ENCODE results near the gene DENND1A.

DNA sequence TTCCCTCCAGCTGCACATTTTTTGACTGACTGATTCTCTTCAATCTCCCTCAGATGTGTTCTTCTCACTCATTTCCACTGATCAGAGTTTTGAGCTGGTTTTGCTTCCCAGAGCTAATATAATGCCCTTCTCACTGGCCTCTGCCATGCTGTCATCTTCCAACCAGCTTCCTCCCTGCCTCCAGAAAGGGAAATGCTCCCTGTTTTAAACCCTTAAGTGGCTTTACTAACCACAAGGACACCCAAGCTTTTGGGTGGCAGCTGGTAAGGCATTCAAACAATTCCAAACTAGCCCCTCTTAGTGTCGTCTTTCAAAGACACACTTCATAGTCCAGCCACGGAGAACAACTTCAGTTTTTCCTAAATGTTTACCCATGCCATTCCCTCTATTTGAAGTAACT is 401.4 kb downstream of the DENND1A start:
- TF ChIP-seq TEAD1 (CRISPR knock-in tag; IDR thresholded peaks at IDR 0.05), result no peak
- TF ChIP-seq IRF1 (CRISPR knock-in tag; IDR thresholded peaks at IDR 0.05), result no peak
- no peak for TF ChIP-seq CTCF (IDR thresholded peaks at IDR 0.05)
- TF ChIP-seq NR2C2 (CRISPR knock-in tag; IDR thresholded peaks at IDR 0.05), result no peak
- TF ChIP-seq ZNF121 (CRISPR knock-in tag; IDR thresholded peaks at IDR 0.05), result no peak
- TF ChIP-seq SP1 (CRISPR knock-in tag; conservative IDR thresholded peaks at IDR 0.05), result no peak
- TF ChIP-seq HMGXB4 (CRISPR knock-in tag; IDR thresholded peaks at IDR 0.05), result no peak
- TF ChIP-seq ZBTB21 (CRISPR knock-in tag; IDR thresholded peaks at IDR 0.05; ENCODE audit: borderline replicate concordance), result no peak
- TF ChIP-seq, protein P1, sequence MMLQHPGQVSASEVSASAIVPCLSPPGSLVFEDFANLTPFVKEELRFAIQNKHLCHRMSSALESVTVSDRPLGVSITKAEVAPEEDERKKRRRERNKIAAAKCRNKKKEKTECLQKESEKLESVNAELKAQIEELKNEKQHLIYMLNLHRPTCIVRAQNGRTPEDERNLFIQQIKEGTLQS (CRISPR knock-in tag; conservative IDR thresholded peaks at IDR 0.05), result no peak
- TF ChIP-seq RELA (CRISPR knock-in tag; IDR thresholded peaks at IDR 0.05; ENCODE audit: borderline replicate concordance), result no peak
- TF ChIP-seq FOXJ3 (CRISPR knock-in tag; IDR thresholded peaks at IDR 0.05; ENCODE audit: borderline replicate concordance), result no peak
